Stomach (tissue), 9 donors: Measurements from ENCODE around the gene KRTAP10-9. TPM values are rescaled to one million over a fixed set of nuclear protein-coding genes. Genes with fewer than 3 reads are reported as not detected.
"Not testable (repeated sequence)": the region's sequence is repeated elsewhere in the genome, so short reads cannot be mapped to it uniquely, and the experiment has no call there.

ENCODE experiments used
- DNase-seq, 2 donors: peaks; one replicate each; pipeline versions ENCODE4 v3.0.0 to v3.0.0-alpha.2; 2013 to 2019
- H3K27ac ChIP-seq, 5 donors: fragments of 200-600 bp in 4 of 5; sonication (generic) in 4 of 5; one replicate each; pipeline ENCODE4 v1.5.1; 2013 to 2019; ENCODE audit warnings: mild to moderate bottlenecking in 1 of 5, moderate library complexity in 1 of 5
- H3K27me3 ChIP-seq, 3 donors: fragments of 200-600 bp; sonication (generic); one replicate each; pipeline ENCODE4 v1.5.1; 2017 to 2019; ENCODE audit warnings: mixed run types in 1 of 3
- H3K36me3 ChIP-seq, 4 donors: fragments of 200-600 bp; sonication (generic); 1 replicate in 3 of 4; 2 replicates in 1 of 4; pipeline ENCODE4 v1.5.1; 2016 to 2019
- H3K4me1 ChIP-seq, 4 donors: fragments of 200-600 bp; sonication (generic); one replicate each; pipeline ENCODE4 v1.5.1; 2016 to 2019
- H3K4me3 ChIP-seq, 4 donors: fragments of 200-600 bp; sonication (generic) in 3 of 4; one replicate each; pipeline ENCODE4 v1.5.1; 2016 to 2019; ENCODE audit warnings: mild to moderate bottlenecking in 1 of 4
- H3K9me3 ChIP-seq, 4 donors: fragments of 200-600 bp; sonication (generic); one replicate each; pipeline ENCODE4 v1.5.1; 2016 to 2019
- CTCF ChIP-seq, 7 experiments: fragments of 450-650 bp in 4 of 7; fragments of 200-600 bp in 3 of 7; sonication (generic) in 3 of 7; IDR thresholded peaks; one replicate each; pipeline ENCODE4 v1.5.1; 2016 to 2019; ENCODE audit warnings: antibody characterized with exemption in 7 of 7, control low read depth in 2 of 7, mild to moderate bottlenecking in 1 of 7
- EP300 ChIP-seq: sonication (generic); formaldehyde crosslinking; IDR thresholded peaks from one replicate; pipeline ENCODE4 v1.6.1; 2017; ENCODE audit warnings: antibody characterized with exemption
- POLR2A ChIP-seq, 4 donors: fragments of 450-650 bp; IDR thresholded peaks; one replicate each; pipeline ENCODE4 v1.6.1; 2016; ENCODE audit warnings: antibody characterized with exemption in 4 of 4, control low read depth in 2 of 4, mild to moderate bottlenecking in 1 of 4, moderate library complexity in 1 of 4
- POLR2AphosphoS5 ChIP-seq, 3 donors: sonication (generic); formaldehyde crosslinking; IDR thresholded peaks; one replicate each; pipeline ENCODE4 v1.6.1; 2016; ENCODE audit warnings: antibody characterized with exemption in 3 of 3
- WGBS, 5 donors: extraction: QIAGEN DNeasy Blood & Tissue Kit in 3 of 5; methylation state at CpG; one replicate each; pipeline versions ENCODE4 v1.1.5 to v1.1.7; 2013 to 2018; 5-methylcytosine and 5-hydroxymethylcytosine counted together
- intact Hi-C: fragments of 100-400 bp; cut with DNase I; formaldehyde crosslinking; loops from one replicate; pipeline ENCODE4 v1.15.1; 2023; ENCODE audit warnings: low total_unique reads
- polyA plus RNA-seq, 3 donors: library from polyadenylated mRNA; stranded (reverse); fragments of 200-250 nt; gene quantifications; one replicate each; pipeline ENCODE4 v1.2.3, GENCODE V29; 2013
- total RNA-seq, 5 donors: library from RNA; depleted of rRNA; stranded (reverse); fragments of >200 nt; gene quantifications; one replicate each; pipeline versions ENCODE4 v1.1.0 to v1.2.3, GENCODE V29; 2014 to 2016
- donor health status: healthy with polysubstance abuse.
- donor health status: Bipolar disorder and iron deficiency.
- donor health status: healthy.

The KRTAP10-9 gene
- total and polyA plus RNA-seq, 8 donors: not detected

- no peak for DNase-seq
- Histone ChIP-seq H3K9me3 (peaks cover 0 to 20% (median 12%) of the 10 kb centered on the region in 4 donors), H3K4me3 (no peak overlapping the region), H3K36me3 (no peaks in the 10 kb centered on the region), H3K27ac (no peak overlapping the region), H3K4me1 (no peaks in the 10 kb centered on the region), H3K27me3 (peaks cover 0 to 55% (median 6%) of the 10 kb centered on the region in 3 donors)
- WGBS, 5 donors: 76 to 86% (median 79%) methylated on average over 2 to 3 of the region's 3 CpGs
- TF ChIP-seq EP300 (no peak), POLR2AphosphoS5 (IDR thresholded peaks at IDR 0.05) (no peak), CTCF (IDR thresholded peaks at IDR 0.05) (no peak), POLR2A (IDR thresholded peaks at IDR 0.05) (no peak)
- intact Hi-C loops: no loop called here
These were observed 41.0 kb upstream of the KRTAP10-9 start for GRCh38 chr21:44585892-44586291.

GRCh38 chr21:44589094-44589493 is 37.8 kb upstream of the KRTAP10-9 start:
- WGBS, 5 donors: 83 to 100% (median 93%) methylated on average over 2 of the region's 2 CpGs
- no peaks in the 10 kb centered on the region for H3K4me1 ChIP-seq
- intact Hi-C loops: no loop called here
- no peaks in the 10 kb centered on the region for H3K36me3 ChIP-seq
- no peak for TF ChIP-seq POLR2AphosphoS5 (IDR thresholded peaks at IDR 0.05)
- no peak for TF ChIP-seq CTCF (IDR thresholded peaks at IDR 0.05)
- no peak for TF ChIP-seq POLR2A (IDR thresholded peaks at IDR 0.05)
- TF ChIP-seq EP300: no peak
- peaks cover 0 to 8% (median 0%) of the 10 kb centered on the region in 4 donors for H3K9me3 ChIP-seq
- H3K27ac ChIP-seq: no peak overlapping the region
- DNase-seq: no peak
- H3K4me3 ChIP-seq: no peak overlapping the region
- peaks cover 0 to 66% (median 10%) of the 10 kb centered on the region in 3 donors for H3K27me3 ChIP-seq

- Histone ChIP-seq H3K4me3 (no peak overlapping the region), H3K36me3 (no peaks in the 10 kb centered on the region), H3K4me1 (no peaks in the 10 kb centered on the region), H3K27ac (no peak overlapping the region), H3K27me3 (peaks cover 0 to 60% (median 10%) of the 10 kb centered on the region in 3 donors), H3K9me3 (peaks cover 0 to 8% (median 0%) of the 10 kb centered on the region in 4 donors)
- DNase-seq: no peak
- TF ChIP-seq EP300: no peak
- no peak for TF ChIP-seq POLR2AphosphoS5 (IDR thresholded peaks at IDR 0.05)
- no peak for TF ChIP-seq POLR2A (IDR thresholded peaks at IDR 0.05)
- no peak for TF ChIP-seq CTCF (IDR thresholded peaks at IDR 0.05)
- intact Hi-C loops: no loop called here
- 66 to 79% (median 72%) methylated on average over 18 to 24 of the region's 24 CpGs for WGBS, 5 donors
These were observed 37.1 kb upstream of the KRTAP10-9 start for GRCh38 chr21:44589586-44590305.

- Histone ChIP-seq H3K4me3 (no peak overlapping the region), H3K27me3 (peaks cover 0 to 56% (median 10%) of the 10 kb centered on the region in 3 donors), H3K36me3 (no peaks in the 10 kb centered on the region), H3K4me1 (no peaks in the 10 kb centered on the region), H3K9me3 (peaks cover 0 to 7% (median 0%) of the 10 kb centered on the region in 4 donors), H3K27ac (no peak overlapping the region)
- TF ChIP-seq CTCF (IDR thresholded peaks at IDR 0.05): no peak
- no peak for TF ChIP-seq EP300
- TF ChIP-seq POLR2A (IDR thresholded peaks at IDR 0.05): no peak
- no peak for TF ChIP-seq POLR2AphosphoS5 (IDR thresholded peaks at IDR 0.05)
- 75 to 87% (median 76%) methylated on average over 10 of the region's 10 CpGs for WGBS, 5 donors
- intact Hi-C loops: no loop called here
- DNase-seq: no peak
These were observed 36.6 kb upstream of the KRTAP10-9 start for GRCh38 chr21:44590311-44590721.

GRCh38 chr21:44590897-44591800 is 35.7 kb upstream of the KRTAP10-9 start:
- H3K4me1 ChIP-seq, H3K27ac ChIP-seq, H3K4me3 ChIP-seq, H3K36me3 ChIP-seq, intact Hi-C loops, H3K9me3 ChIP-seq, DNase-seq: not testable (repeated sequence)
- H3K27me3 ChIP-seq: peaks cover 0 to 50% (median 5%) of the 10 kb centered on the region in 3 donors
- WGBS, 5 donors: 53 to 64% (median 62%) methylated on average over 15 to 18 of the region's 19 CpGs

- H3K27ac ChIP-seq, intact Hi-C loops, H3K4me3 ChIP-seq, H3K9me3 ChIP-seq, DNase-seq, H3K36me3 ChIP-seq, H3K4me1 ChIP-seq: not testable (repeated sequence)
- peaks cover 0 to 49% (median 3%) of the 10 kb centered on the region in 3 donors for H3K27me3 ChIP-seq
- WGBS, 5 donors: 10 to 43% (median 26%) methylated on average over 2 to 4 of the region's 4 CpGs
These were observed 35.1 kb upstream of the KRTAP10-9 start for GRCh38 chr21:44591801-44592130.
